ENCODE data around the gene HUWE1.

- no peak for TF ChIP-seq EGR1 (IDR thresholded peaks at IDR 0.05)
- no peak for TF ChIP-seq CEBPB (IDR thresholded peaks at IDR 0.05)
- no peak for TF ChIP-seq NFIC (IDR thresholded peaks at IDR 0.05)
- TF ChIP-seq TAF1 (IDR thresholded peaks at IDR 0.05; ENCODE audit: low read depth), result no peak
- no peak for TF ChIP-seq MAX (IDR thresholded peaks at IDR 0.05)
Observed at GRCh38 chrX:53660004-53660403, 26.5 kb downstream of the HUWE1 start.
